A673 (cell line): ENCODE data around the gene MED12L. TPM values are rescaled to one million over a fixed set of nuclear protein-coding genes. Genes with fewer than 3 reads are reported as not detected.

Experiments used
- BruUV-seq: library from RNA; stranded (reverse); fragments of 400-500 nt; replicated peaks from 2 replicates; lab custom pipeline; 2021; lab: Mats Ljungman, UMichigan
- CTCF ChIA-PET: fragments of 300-600 bp; sonication (Branson Sonifier 250); formaldehyde crosslinking; loops from one replicate; lab custom pipeline; 2022; ENCODE audit warnings: antibody characterized with exemption; lab: Charles Lee
- POLR2A ChIA-PET: fragments of 300-600 bp; sonication (Branson Sonifier 250); formaldehyde crosslinking; loops from one replicate; lab custom pipeline; 2022; ENCODE audit warnings: antibody characterized with exemption; ENCODE audit not compliant: low non-redundant PET; lab: Charles Lee
- DNase-seq: peaks from one replicate; pipeline ENCODE4 v3.0.0-alpha.2; 2015; ENCODE audit warnings: low spot score
- H3K27ac ChIP-seq: fragments of 200-600 bp; sonication (generic); 2 replicates; pipeline ENCODE4 v1.5.1; 2016; ENCODE audit warnings: mixed run types, low read depth, mild to moderate bottlenecking, mixed read lengths, antibody characterized with exemption, low read length; ENCODE audit not compliant: poor library complexity, severe bottlenecking
- H3K27me3 ChIP-seq: fragments of 200-600 bp; sonication (generic); replicated peaks from 2 replicates; pipeline ENCODE4 v1.6.1; 2017; ENCODE audit warnings: mixed run types, low read depth, mild to moderate bottlenecking, mixed read lengths, antibody characterized with exemption, low read length; ENCODE audit not compliant: insufficient read depth, poor library complexity
- H3K36me3 ChIP-seq: fragments of 200-600 bp; sonication (generic); 2 replicates; pipeline ENCODE4 v1.6.1; 2016; ENCODE audit warnings: mixed run types, mild to moderate bottlenecking, mixed read lengths, antibody characterized with exemption, low read length; ENCODE audit not compliant: insufficient read depth, poor library complexity, severe bottlenecking
- H3K4me1 ChIP-seq: fragments of 200-600 bp; sonication (generic); 2 replicates; pipeline ENCODE4 v1.6.1; 2017; ENCODE audit warnings: mixed run types, mild to moderate bottlenecking, mixed read lengths, antibody characterized with exemption, low read length; ENCODE audit not compliant: insufficient read depth, poor library complexity, severe bottlenecking
- H3K4me3 ChIP-seq: fragments of 200-600 bp; sonication (generic); 2 replicates; pipeline ENCODE4 v1.5.1; 2016; ENCODE audit warnings: low read depth, mixed run types, mild to moderate bottlenecking, mixed read lengths, low read length; ENCODE audit not compliant: poor library complexity, severe bottlenecking
- H3K9me3 ChIP-seq: fragments of 200-600 bp; sonication (generic); 2 replicates; pipeline ENCODE4 v1.6.1; 2016; ENCODE audit warnings: mixed run types, low read depth, mild to moderate bottlenecking, mixed read lengths, antibody characterized with exemption, low read length; ENCODE audit not compliant: poor library complexity, severe bottlenecking
- CTCF ChIP-seq: fragments of 300-800, 200-600 bp; sonication (generic); conservative IDR thresholded peaks from 2 replicates; pipeline ENCODE4 v1.5.1; 2017; ENCODE audit warnings: low read depth, mild to moderate bottlenecking, antibody characterized with exemption, low read length, moderate library complexity, mixed read lengths
- EZH2 ChIP-seq: fragments of 200-600 bp; sonication (generic); IDR thresholded peaks from 2 replicates; pipeline ENCODE4 v1.6.1; 2017; ENCODE audit warnings: borderline replicate concordance, low read depth, mild to moderate bottlenecking, mixed read lengths, antibody characterized with exemption, low read length; ENCODE audit not compliant: poor library complexity, severe bottlenecking
- intact Hi-C: fragments of 100-400 bp; cut with micrococcal nuclease; formaldehyde crosslinking; loops from one replicate; pipeline ENCODE4 v1.10.0; 2022; ENCODE audit not compliant: unreplicated experiment
- total RNA-seq: library from RNA; stranded (reverse); gene quantifications from 2 replicates; pipeline ENCODE4 v1.2.3, GENCODE V29; 2021

The MED12L gene
- total RNA-seq, 1 experiment from 2014 or later, result 0.71 TPM

GRCh38 chr3:151232991-151233390, 147.5 kb downstream of the MED12L start:
- DNase-seq, result no peak
- no peak overlapping the region for H3K27ac ChIP-seq
- H3K4me3 ChIP-seq, result no peak overlapping the region
- H3K9me3 ChIP-seq, result no peaks in the 10 kb centered on the region
- H3K4me1 ChIP-seq, result no peaks in the 10 kb centered on the region
- no peaks in the 10 kb centered on the region for H3K27me3 ChIP-seq
- POLR2A ChIA-PET, result interaction anchor here (0.5 kb wide), 1 partner anchor 470 kb away, joined by 5 read pairs; the partner anchor contains the start of gene SIAH2
- BruUV-seq, result no TSS peak
- TF ChIP-seq EZH2 (no peak), CTCF (no peak)
- CTCF ChIA-PET, result no interaction called here
- intact Hi-C loops, result no loop called here
- H3K36me3 ChIP-seq, result no peaks in the 10 kb centered on the region

- H3K36me3 ChIP-seq, result no peaks in the 10 kb centered on the region
- BruUV-seq, result no TSS peak
- H3K4me3 ChIP-seq, result no peak overlapping the region
- DNase-seq, result no peak
- no peak overlapping the region for H3K27ac ChIP-seq
- no peak for TF ChIP-seq CTCF
- TF ChIP-seq EZH2, result no peak
- no peaks in the 10 kb centered on the region for H3K27me3 ChIP-seq
- H3K9me3 ChIP-seq, result no peaks in the 10 kb centered on the region
- CTCF ChIA-PET, result no interaction called here
- intact Hi-C loops, result no loop called here
- H3K4me1 ChIP-seq, result no peaks in the 10 kb centered on the region
- POLR2A ChIA-PET, result no interaction called here
Observed at GRCh38 chr3:151234825-151235224, 149.4 kb downstream of the MED12L start.

- TF ChIP-seq EZH2, result no peak
- no peak for TF ChIP-seq CTCF
- Histone ChIP-seq H3K27ac (no peak overlapping the region), H3K4me3 (no peak overlapping the region), H3K9me3 (no peaks in the 10 kb centered on the region), H3K27me3 (no peaks in the 10 kb centered on the region), H3K4me1 (no peaks in the 10 kb centered on the region), H3K36me3 (no peaks in the 10 kb centered on the region)
- intact Hi-C loops, result no loop called here
- ChIA-PET POLR2A (no interaction called here), CTCF (no interaction called here)
- DNase-seq, result no peak
- no TSS peak for BruUV-seq
Observed at GRCh38 chr3:151236316-151236715, 150.9 kb downstream of the MED12L start.
